ENCODE results near the gene TPCN2. TPM values are rescaled to one million over a fixed set of nuclear protein-coding genes. Genes with fewer than 3 reads are reported as not detected.

TPCN2 gene
- total and polyA plus RNA-seq, 2 experiments from 2014 or later, result 39.4 to 42.2 TPM

- Histone ChIP-seq H3K9me3 (ENCODE audit: low read depth) (no peaks in the 10 kb centered on the region), H3K4me3 (no peak overlapping the region), H3K27ac (no peak overlapping the region), H3K4me1 (ENCODE audit: low read depth) (peaks cover 5% of the 10 kb centered on the region), H3K27me3 (no peaks in the 10 kb centered on the region), H3K36me3 (no peaks in the 10 kb centered on the region)
- TF ChIP-seq CTCF (IDR thresholded peaks at IDR 0.05; ENCODE audit: low read depth, low read length), result no peak
- DNase-seq (ENCODE audit: low read depth in 1 of 2, low spot score in 1 of 2), result peak in 1 of 2 donors; percentile 82
Measured at GRCh38 chr11:69173925-69174581, 125.3 kb downstream of the TPCN2 start.

- Histone ChIP-seq H3K36me3 (no peaks in the 10 kb centered on the region), H3K9me3 (ENCODE audit: low read depth) (no peaks in the 10 kb centered on the region), H3K27me3 (no peaks in the 10 kb centered on the region), H3K4me3 (no peak overlapping the region), H3K27ac (no peak overlapping the region), H3K4me1 (ENCODE audit: low read depth) (peaks cover 5% of the 10 kb centered on the region)
- no peak for TF ChIP-seq CTCF (IDR thresholded peaks at IDR 0.05; ENCODE audit: low read depth, low read length)
- no peak for DNase-seq (ENCODE audit: low read depth in 1 of 2, low spot score in 1 of 2)
Measured at GRCh38 chr11:69174841-69175240, 126.1 kb downstream of the TPCN2 start.

GRCh38 chr11:69178819-69179482 lies 130.2 kb downstream of the TPCN2 start:
- DNase-seq (ENCODE audit: low read depth in 1 of 2, low spot score in 1 of 2), result no peak
- no peaks in the 10 kb centered on the region for H3K4me1 ChIP-seq (ENCODE audit: low read depth)
- no peaks in the 10 kb centered on the region for H3K36me3 ChIP-seq
- no peak for TF ChIP-seq CTCF (IDR thresholded peaks at IDR 0.05; ENCODE audit: low read depth, low read length)
- H3K4me3 ChIP-seq, result no peak overlapping the region
- no peak overlapping the region for H3K27ac ChIP-seq
- no peaks in the 10 kb centered on the region for H3K9me3 ChIP-seq (ENCODE audit: low read depth)
- H3K27me3 ChIP-seq, result no peaks in the 10 kb centered on the region

- Histone ChIP-seq H3K4me1 (ENCODE audit: low read depth) (no peaks in the 10 kb centered on the region), H3K4me3 (no peak overlapping the region), H3K27me3 (no peaks in the 10 kb centered on the region), H3K36me3 (no peaks in the 10 kb centered on the region), H3K27ac (no peak overlapping the region), H3K9me3 (ENCODE audit: low read depth) (no peaks in the 10 kb centered on the region)
- TF ChIP-seq CTCF (IDR thresholded peaks at IDR 0.05; ENCODE audit: low read depth, low read length), result no peak
- DNase-seq (ENCODE audit: low read depth in 1 of 2, low spot score in 1 of 2), result no peak
Measured at GRCh38 chr11:69180226-69180625, 131.5 kb downstream of the TPCN2 start.

- no peak for DNase-seq (ENCODE audit: low read depth in 1 of 2, low spot score in 1 of 2)
- Histone ChIP-seq H3K9me3 (ENCODE audit: low read depth) (no peaks in the 10 kb centered on the region), H3K36me3 (no peaks in the 10 kb centered on the region), H3K4me3 (no peak overlapping the region), H3K4me1 (ENCODE audit: low read depth) (no peaks in the 10 kb centered on the region), H3K27ac (no peak overlapping the region), H3K27me3 (no peaks in the 10 kb centered on the region)
- TF ChIP-seq CTCF (IDR thresholded peaks at IDR 0.05; ENCODE audit: low read depth, low read length), result no peak
Measured at GRCh38 chr11:69180726-69181125, 132.0 kb downstream of the TPCN2 start.

Measured in cardiac muscle cell (in vitro differentiated cells and primary cell).